PFSK-1 (cell line): ENCODE data around the gene ETFB.

ENCODE experiments used
- FOXP2 ChIP-seq: optimal IDR thresholded peaks from 2 replicates; pipeline ENCODE3; 2011; ENCODE audit warnings: borderline replicate concordance, control low read depth, inconsistent platforms; ENCODE audit not compliant: insufficient read depth; ENCODE audit errors: extremely low read length, extremely low read depth
- POLR2AphosphoS5 ChIP-seq: IDR thresholded peaks from 2 replicates; pipeline ENCODE4 v1.6.1; 2012; ENCODE audit warnings: low read depth, mild to moderate bottlenecking, control low read depth, low read length, moderate library complexity
- REST ChIP-seq, 2 experiments: IDR thresholded peaks; 2 replicates each; pipeline versions ENCODE4 v1.6.1 to v1.8.0; 2011 to 2012; ENCODE audit warnings: low read depth in 2 of 2, low read length in 2 of 2, control low read depth in 1 of 2, inconsistent platforms in 1 of 2, mild to moderate bottlenecking in 1 of 2, moderate library complexity in 1 of 2; ENCODE audit not compliant: insufficient read depth in 1 of 2

- TF ChIP-seq FOXP2 (no peak), POLR2AphosphoS5 (no peak), REST (IDR thresholded peaks at IDR 0.05; ENCODE audit: insufficient read depth in 1 of 2, low read depth in 2 of 2, low read length in 2 of 2) (no peak)
These were observed 48.8 kb downstream of the ETFB start for GRCh38 chr19:51317376-51317775.
